ENCODE measurements around the gene ATP8B3.

The ATP8B3 gene

GRCh38 chr19:1769645-1769985 is 42.5 kb downstream of the ATP8B3 start:
- TF ChIP-seq CTCF (conservative IDR thresholded peaks at IDR 0.05; ENCODE audit: low read depth, low read length), result no peak
- no peak overlapping the region for H3K4me3 ChIP-seq (ENCODE audit: low read length)
- DNase-seq (ENCODE audit: low read depth), result no peak

GRCh38 chr19:1768918-1769644 is 43.0 kb downstream of the ATP8B3 start:
- H3K4me3 ChIP-seq (ENCODE audit: low read length), result no peak overlapping the region
- TF ChIP-seq CTCF (conservative IDR thresholded peaks at IDR 0.05; ENCODE audit: low read depth, low read length), result no peak
- DNase-seq (ENCODE audit: low read depth), result no peak

- no peak for DNase-seq (ENCODE audit: low read depth)
- H3K4me3 ChIP-seq (ENCODE audit: low read length), result no peak overlapping the region
- TF ChIP-seq CTCF (conservative IDR thresholded peaks at IDR 0.05; ENCODE audit: low read depth, low read length), result peak; percentile 40
Measured at GRCh38 chr19:1768248-1768647, 43.8 kb downstream of the ATP8B3 start.

- H3K4me3 ChIP-seq (ENCODE audit: low read length), result no peak overlapping the region
- DNase-seq (ENCODE audit: low read depth), result no peak
- TF ChIP-seq CTCF (conservative IDR thresholded peaks at IDR 0.05; ENCODE audit: low read depth, low read length), result peak; percentile 86
Measured at GRCh38 chr19:1767464-1767933, 44.6 kb downstream of the ATP8B3 start.

- no peak for DNase-seq (ENCODE audit: low read depth)
- no peak overlapping the region for H3K4me3 ChIP-seq (ENCODE audit: low read length)
- no peak for TF ChIP-seq CTCF (conservative IDR thresholded peaks at IDR 0.05; ENCODE audit: low read depth, low read length)
Measured at GRCh38 chr19:1766800-1767352, 45.2 kb downstream of the ATP8B3 start.

GRCh38 chr19:1765904-1766799 is 45.9 kb downstream of the ATP8B3 start:
- no peak for TF ChIP-seq CTCF (conservative IDR thresholded peaks at IDR 0.05; ENCODE audit: low read depth, low read length)
- no peak overlapping the region for H3K4me3 ChIP-seq (ENCODE audit: low read length)
- no peak for DNase-seq (ENCODE audit: low read depth)
